ENCODE measurements around the gene CRELD1. TPM values are rescaled to one million over a fixed set of nuclear protein-coding genes. Genes with fewer than 3 reads are reported as not detected.
A peak's percentile ranks its signal among the peaks of the same experiment; 100 is the strongest.
"Not testable (repeated sequence)": the region's sequence is repeated elsewhere in the genome, so short reads cannot be mapped to it uniquely, and the experiment has no call there.

The CRELD1 gene
- polyA plus RNA-seq, 1 donor = 40.3 TPM

DNA sequence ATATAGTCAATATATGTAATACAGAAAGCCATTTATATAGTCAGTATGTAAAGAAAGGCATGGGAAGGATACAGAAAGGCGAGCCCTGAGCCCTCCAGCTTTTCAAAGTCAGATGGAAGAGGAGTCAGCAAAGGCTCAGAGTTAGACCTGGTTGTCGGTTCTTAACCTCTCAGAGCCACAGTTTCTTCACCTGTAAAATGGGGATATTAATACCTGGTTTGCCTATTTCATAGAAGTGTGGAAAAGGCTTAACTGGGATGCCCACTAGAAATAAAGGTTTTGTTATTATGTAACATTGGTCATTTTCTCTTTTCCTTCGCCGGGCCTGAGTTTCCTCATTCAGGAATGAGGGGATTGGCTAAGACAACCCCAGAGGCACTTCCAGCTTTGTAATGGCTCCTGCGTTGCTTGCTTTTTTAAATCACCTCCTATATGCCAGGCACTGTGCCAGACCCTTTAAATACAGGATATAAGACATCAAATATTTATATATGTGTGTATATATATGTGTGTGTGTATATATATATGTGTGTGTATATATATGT, 2.4 kb downstream of the CRELD1 start:
- DNase-seq = no peak

DNA sequence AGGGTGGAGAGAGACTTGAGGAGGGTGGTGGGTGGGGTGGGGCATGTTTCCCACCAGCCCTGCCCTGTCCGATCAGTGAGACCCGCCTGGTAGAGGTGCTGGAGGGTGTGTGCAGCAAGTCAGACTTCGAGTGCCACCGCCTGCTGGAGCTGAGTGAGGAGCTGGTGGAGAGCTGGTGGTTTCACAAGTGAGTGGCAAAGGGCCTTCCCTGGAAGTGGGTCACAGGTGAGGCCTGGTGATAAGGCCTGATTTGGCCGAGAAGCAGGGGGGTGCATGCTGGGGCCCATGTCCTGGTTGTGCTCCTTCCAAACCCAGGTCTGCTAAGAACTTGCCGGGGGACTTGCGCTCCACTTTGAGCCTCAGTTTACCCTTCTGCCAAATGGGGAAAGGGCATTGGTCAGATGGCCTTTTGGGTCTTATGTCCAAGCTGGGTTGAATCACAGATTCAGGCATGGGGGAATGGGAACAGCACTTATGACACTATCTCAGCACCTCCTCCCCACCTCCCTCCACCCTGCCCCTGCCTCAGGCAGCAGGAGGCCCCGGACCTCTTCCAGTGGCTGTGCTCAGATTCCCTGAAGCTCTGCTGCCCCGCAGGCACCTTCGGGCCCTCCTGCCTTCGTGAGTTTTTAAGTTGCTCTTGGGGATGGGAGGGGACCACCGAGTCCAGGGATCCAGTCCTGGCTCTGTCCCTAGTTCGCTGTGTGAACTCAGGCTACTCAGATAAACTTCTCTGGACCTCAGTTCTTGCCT, 4.0 kb downstream of the CRELD1 start:
- no peak for DNase-seq

DNA sequence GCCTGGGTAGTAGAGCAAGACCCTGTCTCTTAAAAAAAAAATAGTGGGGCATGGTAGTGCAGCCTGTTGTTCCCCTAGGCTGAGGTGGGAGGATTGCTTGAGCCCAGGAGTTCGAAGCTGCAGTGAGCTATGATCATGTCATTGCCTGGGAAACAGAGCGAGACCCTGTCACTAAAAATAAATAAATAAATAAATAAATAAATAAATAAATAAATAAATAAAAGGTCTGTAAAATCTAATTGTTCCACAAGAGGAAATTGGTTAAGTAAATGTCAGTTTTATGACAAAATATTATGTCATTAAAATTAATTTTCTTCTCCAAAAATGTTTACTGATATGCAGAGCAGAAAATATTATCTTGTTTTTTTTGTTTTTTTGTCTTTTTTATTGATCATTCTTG, 5.3 kb downstream of the CRELD1 start:
- DNase-seq = no peak

DNA sequence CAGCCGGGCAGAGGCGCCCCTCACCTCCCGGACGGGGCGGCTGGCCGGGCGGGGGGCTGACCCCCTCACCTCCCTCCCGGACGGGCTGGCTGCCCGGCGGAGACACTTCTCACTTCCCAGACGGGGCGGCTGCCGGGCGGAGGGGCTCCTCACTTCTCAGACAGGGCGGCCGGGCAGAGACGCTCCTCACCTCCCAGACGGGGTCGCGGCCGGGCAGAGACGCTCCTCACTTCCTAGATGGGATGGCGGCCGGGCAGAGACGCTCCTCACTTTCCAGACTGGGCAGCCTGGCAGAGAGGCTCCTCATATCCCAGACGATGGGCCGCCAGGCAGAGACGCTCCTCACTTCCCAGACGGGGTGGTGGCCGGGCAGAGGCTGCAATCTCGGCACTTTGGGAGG, 6.3 kb downstream of the CRELD1 start:
- not testable (repeated sequence) for DNase-seq

DNA sequence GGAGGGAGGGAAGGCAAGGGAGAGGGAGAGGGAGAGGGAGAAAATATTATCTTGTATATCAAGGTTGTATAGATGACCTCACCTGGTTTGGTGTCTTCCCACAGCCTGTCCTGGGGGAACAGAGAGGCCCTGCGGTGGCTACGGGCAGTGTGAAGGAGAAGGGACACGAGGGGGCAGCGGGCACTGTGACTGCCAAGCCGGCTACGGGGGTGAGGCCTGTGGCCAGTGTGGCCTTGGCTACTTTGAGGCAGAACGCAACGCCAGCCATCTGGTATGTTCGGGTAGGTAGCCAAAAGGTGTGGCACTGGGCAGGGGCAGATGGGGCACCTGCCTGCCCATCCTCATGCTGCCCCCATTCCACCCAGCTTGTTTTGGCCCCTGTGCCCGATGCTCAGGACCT, 7.1 kb downstream of the CRELD1 start:
- no peak for DNase-seq

DNA sequence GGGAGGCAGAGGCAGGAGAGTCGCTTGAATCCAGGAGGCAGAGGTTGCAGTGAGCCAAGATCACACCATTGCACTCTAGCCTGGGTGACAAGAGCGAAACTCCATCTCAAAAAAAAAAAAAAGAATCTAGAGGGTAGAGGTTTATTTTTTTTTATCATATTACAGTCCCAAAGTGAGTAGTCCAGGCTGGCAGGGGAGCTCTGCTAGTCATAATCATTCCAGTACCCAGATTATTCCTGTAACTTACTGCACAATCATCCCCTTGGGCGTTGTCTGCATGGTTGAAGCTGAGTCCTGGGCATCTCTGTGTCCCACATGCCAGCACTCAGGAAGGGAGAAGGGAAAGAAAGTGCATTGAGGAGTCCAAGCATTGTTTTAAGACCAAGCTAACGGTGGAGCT, 8.5 kb downstream of the CRELD1 start:
- DNase-seq = no peak

DNA sequence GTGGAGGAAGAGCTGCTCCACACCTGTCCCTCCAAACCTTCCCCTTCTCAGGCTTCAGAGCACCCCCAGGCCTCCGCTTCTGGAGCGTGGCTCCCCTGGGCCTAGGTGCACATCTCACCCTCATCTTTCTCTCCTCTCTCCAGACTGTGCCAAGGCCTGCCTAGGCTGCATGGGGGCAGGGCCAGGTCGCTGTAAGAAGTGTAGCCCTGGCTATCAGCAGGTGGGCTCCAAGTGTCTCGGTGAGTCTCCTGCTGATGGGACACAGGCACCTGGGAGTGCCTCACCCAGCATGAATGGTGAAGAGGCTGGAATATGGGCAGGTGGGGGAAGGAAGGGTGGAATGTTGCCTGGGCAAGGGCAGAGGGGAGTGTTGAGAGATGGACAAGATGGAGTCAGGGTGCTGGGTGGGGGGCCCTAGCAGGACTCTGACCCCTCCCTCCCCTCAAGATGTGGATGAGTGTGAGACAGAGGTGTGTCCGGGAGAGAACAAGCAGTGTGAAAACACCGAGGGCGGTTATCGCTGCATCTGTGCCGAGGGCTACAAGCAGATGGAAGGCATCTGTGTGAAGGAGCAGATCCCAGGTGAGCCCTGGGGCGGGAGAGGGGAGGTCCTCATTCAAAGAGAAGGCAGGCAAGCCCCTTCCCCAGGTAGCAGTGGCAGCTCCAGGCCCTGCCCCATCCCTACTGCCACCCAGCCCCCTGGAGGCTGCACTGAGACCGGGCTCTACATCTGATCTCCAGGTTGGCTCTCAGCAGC, 9.5 kb downstream of the CRELD1 start:
- DNase-seq = no peak

DNA sequence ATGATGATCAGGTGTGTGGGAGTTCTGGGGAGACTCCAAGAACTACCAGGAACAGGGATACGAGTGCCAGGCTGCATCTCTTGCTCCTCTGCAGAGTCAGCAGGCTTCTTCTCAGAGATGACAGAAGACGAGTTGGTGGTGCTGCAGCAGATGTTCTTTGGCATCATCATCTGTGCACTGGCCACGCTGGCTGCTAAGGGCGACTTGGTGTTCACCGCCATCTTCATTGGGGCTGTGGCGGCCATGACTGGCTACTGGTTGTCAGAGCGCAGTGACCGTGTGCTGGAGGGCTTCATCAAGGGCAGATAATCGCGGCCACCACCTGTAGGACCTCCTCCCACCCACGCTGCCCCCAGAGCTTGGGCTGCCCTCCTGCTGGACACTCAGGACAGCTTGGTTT, 10.6 kb downstream of the CRELD1 start:
- no peak for DNase-seq

DNA sequence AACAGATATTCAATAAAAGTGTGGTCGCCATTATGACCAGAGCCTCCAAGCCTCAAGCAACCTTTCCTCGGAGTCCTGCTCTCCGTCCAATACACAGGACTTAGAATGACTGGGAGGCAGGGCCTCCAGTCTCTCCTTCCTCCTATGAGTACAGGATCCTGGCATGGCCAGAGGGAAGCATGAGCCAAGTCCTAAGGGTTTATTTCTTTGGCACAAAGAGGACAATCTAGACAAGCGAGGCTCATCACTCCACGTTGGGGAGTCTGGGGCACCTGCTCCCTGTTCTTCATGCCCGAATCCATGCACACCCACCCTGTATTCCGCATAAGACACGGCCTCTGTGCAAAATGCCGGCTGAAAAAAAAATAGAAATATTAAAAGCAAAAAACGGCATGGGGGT, 11.7 kb downstream of the CRELD1 start:
- no peak for DNase-seq

DNA sequence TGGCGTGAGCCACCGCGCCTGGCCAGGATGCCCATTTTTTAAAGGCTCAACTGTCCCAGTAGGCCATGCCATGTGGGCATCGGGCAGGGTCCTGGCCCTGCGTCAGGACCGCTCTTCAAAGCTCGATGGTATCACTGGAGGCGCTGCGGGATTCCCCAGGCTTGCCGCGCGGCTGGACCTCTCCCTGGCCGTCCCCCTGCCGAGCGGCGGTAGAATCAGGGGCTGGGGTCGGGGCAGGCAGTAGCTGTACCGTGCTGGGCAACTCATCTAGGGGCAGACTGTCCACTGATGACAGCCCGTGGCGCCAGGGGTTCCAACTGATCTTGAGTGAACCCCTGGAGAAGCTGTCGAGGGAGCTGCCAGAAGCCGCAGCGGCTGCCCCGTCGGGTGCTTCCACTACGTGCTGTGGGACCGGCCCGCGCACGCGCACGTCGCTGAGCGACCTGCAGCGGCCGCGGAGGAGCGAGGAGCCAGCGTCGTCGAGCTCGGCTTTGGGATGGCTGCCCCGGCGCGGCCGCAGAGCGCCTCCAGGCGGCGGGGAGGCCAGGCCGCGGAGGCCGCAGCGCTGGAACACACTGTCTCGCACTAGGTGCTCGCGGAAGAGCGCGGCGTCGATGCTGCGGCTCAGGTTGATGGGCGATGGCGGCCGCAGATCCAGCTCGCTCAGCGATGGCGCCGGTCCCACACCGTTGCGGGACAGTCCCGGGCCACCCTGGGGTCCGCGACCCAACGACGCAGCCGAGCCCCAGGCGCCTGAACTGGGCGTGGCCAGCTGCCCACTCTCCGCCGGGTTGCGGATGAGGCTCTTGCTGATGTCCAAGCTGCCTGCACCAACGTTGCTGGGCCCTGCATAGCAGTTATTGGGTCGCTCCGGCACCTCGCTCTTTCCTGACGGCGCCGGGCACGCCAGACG, 12.7 kb downstream of the CRELD1 start:
- DNase-seq = peak; percentile 93

DNA sequence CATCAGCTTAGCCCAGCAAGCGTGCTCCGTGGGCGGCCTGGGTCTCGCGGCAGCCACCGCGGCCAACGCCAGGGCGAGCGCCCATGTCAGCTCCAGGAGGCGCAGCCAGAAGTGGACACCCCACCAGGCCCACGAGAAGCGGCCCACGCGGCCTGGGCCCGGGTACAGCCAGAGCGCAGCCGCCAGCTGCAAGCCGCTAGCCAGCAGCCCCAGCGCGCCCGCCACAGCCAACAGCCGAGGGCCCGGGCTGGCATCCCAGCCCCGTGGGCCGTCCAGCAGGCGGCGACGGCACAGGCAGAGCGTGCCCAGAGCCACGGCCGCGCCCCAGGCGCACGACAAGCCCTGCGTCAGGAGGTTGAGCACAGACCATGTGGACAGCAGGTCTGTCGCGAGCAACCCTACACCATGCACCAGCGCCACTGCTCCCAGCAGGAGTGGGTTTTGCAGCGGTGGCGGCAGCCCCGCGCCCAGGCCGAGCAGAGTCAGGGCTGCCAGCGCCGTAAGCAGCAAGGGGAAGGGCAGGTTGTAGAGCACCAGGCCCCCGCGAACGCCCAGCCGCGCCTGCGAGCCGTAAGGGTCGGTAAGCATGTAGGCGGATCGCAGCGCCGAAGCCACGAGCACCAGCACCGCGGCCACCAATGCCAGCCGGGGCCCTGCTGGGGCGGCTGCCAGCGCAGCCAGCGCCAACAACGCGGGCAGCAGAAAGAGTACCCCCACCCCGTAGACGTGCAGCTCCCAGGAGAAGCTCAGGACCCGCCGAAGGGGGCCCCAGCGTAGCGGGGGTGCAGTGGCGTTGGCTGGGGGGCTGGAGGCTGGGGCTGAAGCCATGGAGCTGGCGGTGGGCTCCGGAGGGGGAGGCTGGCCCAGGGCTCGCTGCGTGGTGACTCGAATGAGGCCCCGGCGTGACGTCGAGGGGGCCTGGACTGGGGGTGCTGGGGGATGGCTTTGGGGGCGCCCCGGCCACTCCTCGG, 13.7 kb downstream of the CRELD1 start:
- DNase-seq = peak; percentile 73

DNA sequence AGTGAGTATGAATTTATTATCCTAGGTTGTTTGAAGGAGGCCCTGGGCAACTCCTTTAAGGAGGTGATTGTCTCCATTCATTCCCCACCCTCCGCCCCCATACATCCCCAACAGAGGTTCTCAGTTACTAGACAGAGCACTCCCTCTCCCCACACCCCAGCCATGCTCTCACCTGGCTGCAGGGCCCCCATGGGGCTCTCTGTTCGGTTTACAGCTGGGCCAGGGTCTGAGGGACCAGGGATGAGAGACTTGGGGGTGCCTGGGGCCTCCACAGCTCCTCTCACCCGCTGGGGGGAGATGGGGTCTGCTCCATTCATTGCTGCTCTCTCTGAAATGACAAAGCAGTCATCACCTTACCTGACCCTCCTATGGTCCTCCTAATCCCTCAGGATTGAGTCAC, 15.0 kb downstream of the CRELD1 start:
- DNase-seq = no peak

DNA sequence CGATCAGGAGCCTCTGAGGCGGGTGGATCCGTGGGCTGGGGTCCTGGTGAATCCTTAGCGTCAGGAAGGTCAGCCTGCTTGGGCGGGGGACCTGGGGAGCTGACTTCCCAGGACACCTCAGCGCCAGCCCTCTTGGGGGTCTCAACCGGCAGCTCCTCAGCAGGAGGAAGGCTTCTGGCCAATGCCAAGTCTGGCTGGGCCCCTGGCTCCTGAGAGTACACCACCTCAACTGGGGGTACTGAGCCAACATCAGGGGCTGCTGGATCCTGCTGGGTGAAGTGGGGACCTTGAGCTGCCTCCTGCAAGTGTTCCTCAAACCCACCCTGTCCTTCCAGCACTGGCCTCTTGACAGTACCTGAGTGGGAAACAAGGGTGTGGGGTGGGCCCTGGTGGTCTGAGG, 15.5 kb downstream of the CRELD1 start:
- DNase-seq = no peak

DNA sequence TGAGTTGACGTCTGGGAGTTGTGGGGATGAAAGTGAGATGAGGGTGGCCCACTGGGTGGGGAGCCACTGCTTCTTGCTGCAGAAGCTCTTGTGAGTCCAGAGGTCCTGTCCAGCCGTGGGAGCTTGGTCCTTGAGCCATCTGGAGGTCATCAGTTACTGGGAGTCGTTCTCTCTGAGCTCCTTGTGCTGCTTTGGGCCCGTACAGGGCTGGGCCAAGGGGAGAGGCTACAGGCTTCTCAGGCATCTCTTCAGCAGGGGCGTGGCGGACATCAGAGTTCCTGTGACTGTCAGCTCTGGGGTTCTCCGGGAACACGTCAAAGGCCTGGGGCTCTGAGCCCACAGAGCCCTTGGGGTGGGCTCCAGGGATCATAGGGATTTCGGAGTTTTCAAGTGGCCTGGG, 16.0 kb downstream of the CRELD1 start:
- no peak for DNase-seq

DNA sequence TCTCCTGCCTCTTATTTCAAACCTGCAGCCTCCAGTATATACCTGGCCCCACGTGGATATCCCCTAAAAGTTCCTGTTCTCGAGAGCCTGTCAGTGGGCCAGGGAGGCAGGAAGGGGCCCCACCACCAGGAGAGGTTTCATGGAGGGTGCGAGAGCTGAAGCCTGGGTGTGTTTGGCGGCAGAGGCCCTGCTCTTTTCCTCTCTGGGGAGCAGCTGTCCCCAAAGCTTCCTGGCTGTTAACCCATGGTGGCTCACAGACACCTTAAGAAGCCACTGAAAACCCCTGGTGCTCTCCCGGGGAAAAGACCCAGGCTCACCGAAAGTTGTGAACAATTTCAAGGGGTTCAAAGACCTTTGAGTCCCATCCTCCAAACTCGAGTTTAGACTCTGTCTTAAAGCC, 17.5 kb downstream of the CRELD1 start:
- no peak for DNase-seq

DNA sequence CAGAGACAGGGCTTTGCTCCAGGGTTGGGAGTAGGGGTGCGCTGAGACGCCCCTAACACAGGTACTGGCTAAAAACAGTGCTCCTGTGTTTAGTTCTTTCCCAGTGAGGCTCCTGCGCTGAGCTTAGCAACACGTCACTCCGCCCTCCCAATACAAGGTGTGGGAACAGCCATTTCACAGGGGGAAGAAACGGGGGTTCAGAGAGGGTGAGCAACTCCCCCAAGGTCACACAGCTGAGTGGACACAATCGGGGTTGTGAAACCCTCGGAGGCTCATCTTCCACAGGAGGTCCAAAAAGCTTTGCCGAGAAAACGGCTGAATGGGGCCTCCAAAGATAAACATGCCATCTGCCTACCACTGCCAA, 17.9 kb downstream of the CRELD1 start:
- no peak for DNase-seq

DNA sequence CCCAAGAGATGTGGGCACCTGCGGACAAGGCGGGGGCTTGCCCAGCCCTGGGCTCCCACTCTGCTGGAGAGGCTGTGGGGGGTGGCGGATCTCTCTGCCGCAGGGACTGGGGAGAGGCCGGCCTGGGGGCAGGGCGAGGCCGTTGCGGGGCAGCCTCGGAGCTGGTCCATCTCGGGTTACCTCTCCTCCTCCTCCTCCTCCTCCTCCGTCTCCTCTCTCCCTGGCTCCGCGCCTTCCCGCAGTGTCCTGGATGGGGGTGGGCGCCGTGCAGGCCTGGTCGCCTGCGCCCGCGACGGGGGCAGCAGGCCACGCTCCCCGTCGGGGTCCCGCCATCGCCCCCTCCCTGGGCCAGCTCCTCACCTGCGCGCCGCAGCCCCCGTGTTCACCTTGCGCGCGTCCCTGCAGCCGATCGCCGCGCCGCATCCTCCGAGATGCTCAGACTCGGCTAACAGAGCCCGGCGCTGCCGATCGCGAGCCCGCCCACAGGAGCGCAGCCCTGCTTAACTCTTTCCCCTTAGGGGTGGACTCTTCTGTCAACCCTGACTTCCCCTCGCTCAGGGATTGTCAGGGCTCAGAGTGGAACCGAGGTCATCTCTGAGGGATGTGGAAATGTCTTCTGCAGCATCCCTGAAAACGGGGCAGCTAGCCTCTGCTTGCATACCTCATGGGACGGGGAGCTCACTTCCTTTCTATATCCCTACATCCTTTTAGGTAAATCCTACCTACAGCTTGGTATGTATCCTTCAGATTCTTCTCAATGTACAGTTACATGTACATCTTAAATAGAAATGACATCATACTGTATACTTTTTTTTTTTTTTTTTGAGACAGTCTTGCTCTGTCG, 18.6 kb downstream of the CRELD1 start, which contains the start of gene PRRT3:
TSS of gene PRRT3 (minus strand) at position 447 of the 844 bp plus-strand sequence. CDS start 2,293 bp downstream, outside the sequence.
- DNase-seq = no peak

DNA sequence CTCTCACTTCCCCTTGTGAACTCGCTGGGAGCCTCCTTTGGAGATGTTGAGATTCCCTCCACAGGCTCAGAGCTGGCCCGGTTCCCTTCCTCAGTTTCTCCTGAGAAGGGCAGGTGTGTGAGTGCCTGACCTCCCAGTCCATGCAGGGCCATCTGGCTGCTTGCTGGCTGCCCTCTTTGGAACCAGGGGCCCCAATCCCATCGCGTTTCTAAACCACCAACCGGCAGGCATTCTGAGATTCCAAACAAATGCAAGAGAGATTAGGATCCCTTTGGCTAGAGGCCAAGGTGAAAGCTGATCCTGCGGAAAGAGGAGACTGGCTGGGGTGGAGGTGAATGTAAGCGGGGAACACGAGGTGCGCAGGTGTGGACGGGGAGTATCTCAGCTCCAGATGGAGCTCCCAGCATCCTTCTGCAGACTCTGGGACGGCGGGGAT, 21.5 kb downstream of the CRELD1 start:
- no peak for DNase-seq

DNA sequence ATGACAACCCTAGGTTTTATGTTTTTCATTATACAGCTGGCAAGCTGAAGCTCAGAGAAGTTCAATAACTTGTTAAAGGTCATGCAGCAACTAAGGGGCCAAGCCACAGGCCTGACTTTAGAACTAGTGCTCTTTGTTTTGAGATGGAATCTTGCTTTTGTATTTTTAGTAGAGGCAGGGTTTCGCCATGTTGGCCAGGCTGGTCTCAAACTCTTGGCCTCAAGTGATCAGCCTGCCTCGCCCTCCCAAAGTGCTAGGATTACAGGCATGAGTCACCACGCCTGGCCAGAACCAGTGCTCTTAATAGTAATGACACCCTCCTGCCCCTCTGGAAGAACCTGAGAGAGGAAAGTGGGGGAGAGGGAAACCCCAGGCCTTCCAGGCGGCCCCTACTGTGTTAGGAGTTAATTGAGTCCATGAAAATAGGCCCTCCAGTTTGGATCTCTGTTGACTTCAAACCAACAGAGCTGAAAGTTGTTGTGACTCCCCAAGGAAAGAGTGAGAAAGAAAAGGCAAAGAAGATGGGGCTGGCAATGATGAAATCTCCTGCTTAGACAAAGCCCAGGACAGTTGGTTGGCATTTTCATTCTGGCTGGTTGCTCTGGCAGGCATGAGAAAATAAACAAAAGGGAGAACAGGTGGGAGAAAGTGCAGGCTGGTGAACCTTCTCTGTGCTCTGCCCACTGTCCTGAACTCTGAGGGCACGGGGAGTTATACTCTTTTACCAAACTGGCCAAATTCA, 22.1 kb downstream of the CRELD1 start:
- no peak for DNase-seq

DNA sequence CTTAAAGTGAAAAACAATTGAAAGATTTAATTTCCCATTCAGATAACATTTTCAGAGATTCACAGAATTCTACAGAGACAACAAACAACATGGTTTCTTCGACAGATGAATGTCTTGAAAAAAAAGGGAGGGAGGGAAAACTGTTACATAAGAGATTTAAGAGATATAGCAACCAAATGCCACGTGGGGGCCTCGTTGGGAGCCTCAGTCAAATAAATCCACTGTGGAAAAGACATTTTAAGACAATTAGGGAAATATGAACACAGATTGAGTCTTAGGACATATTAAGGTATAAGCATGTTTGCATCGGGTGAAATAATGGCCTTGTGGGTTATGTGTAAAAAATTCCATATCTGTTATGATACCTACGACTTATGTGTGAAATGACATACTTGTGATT, 23.6 kb downstream of the CRELD1 start:
- no peak for DNase-seq

Data from hindlimb muscle (tissue), 1 donor.